Muscle of arm (tissue), 14 donors: ENCODE results near the gene MLYCD. TPM values are rescaled to one million over a fixed set of nuclear protein-coding genes. Genes with fewer than 3 reads are reported as not detected.
A peak's percentile ranks its signal among the peaks of the same experiment; 100 is the strongest.

Source experiments
- DNase-seq: peaks from one replicate; pipeline ENCODE4 v3.0.0-alpha.2; 2013
- long read RNA-seq, 11 donors: transcript quantifications; one replicate each; lab custom pipeline, GENCODE V29; 2026
- polyA plus RNA-seq, 12 donors: library from polyadenylated mRNA; unstranded; fragments of 120-200 nt; gene quantifications; one replicate each; pipeline ENCODE4 v1.2.1, GENCODE V29; 2013; ENCODE audit not compliant: insufficient read length in 12 of 12

Gene MLYCD
- 1 to 10 TPM in 11 of 12 donors, not detected in 1; 2.7 to 8.5 (median 3.7) TPM for polyA plus RNA-seq
- long read RNA-seq, donor 1, full-length matches to known transcripts, result 10 of 10 reads
- long read RNA-seq, donor 1, partial matches to known transcripts, result 0 of 10 reads
- long read RNA-seq, donor 1, other reads (novel, unspliced or antisense), result 0 of 10 reads
- long read RNA-seq, donor 2, full-length matches to known transcripts, result 12 of 12 reads
- long read RNA-seq, donor 2, partial matches to known transcripts, result 0 of 12 reads
- long read RNA-seq, donor 2, other reads (novel, unspliced or antisense), result 0 of 12 reads
- long read RNA-seq, donor 3, full-length matches to known transcripts, result 1 of 1 reads
- long read RNA-seq, donor 3, partial matches to known transcripts, result 0 of 1 reads
- long read RNA-seq, donor 3, other reads (novel, unspliced or antisense), result 0 of 1 reads
- long read RNA-seq, donor 4, full-length matches to known transcripts, result 3 of 3 reads
- long read RNA-seq, donor 4, partial matches to known transcripts, result 0 of 3 reads
- long read RNA-seq, donor 4, other reads (novel, unspliced or antisense), result 0 of 3 reads
- long read RNA-seq, donor 5, full-length matches to known transcripts, result 14 of 14 reads
- long read RNA-seq, donor 5, partial matches to known transcripts, result 0 of 14 reads
- long read RNA-seq, donor 5, other reads (novel, unspliced or antisense), result 0 of 14 reads
- long read RNA-seq, donor 6, full-length matches to known transcripts, result 10 of 10 reads
- long read RNA-seq, donor 6, partial matches to known transcripts, result 0 of 10 reads
- long read RNA-seq, donor 6, other reads (novel, unspliced or antisense), result 0 of 10 reads
- long read RNA-seq, donor 7, full-length matches to known transcripts, result 5 of 5 reads
- long read RNA-seq, donor 7, partial matches to known transcripts, result 0 of 5 reads
- long read RNA-seq, donor 7, other reads (novel, unspliced or antisense), result 0 of 5 reads
- long read RNA-seq, donor 8, full-length matches to known transcripts, result 5 of 5 reads
- long read RNA-seq, donor 8, partial matches to known transcripts, result 0 of 5 reads
- long read RNA-seq, donor 8, other reads (novel, unspliced or antisense), result 0 of 5 reads
- long read RNA-seq, donor 9, full-length matches to known transcripts, result 5 of 5 reads
- long read RNA-seq, donor 9, partial matches to known transcripts, result 0 of 5 reads
- long read RNA-seq, donor 9, other reads (novel, unspliced or antisense), result 0 of 5 reads
- long read RNA-seq, donor 10, full-length matches to known transcripts, result 6 of 6 reads
- long read RNA-seq, donor 10, partial matches to known transcripts, result 0 of 6 reads
- long read RNA-seq, donor 10, other reads (novel, unspliced or antisense), result 0 of 6 reads
- long read RNA-seq, donor 11, full-length matches to known transcripts, result 9 of 9 reads
- long read RNA-seq, donor 11, partial matches to known transcripts, result 0 of 9 reads
- long read RNA-seq, donor 11, other reads (novel, unspliced or antisense), result 0 of 9 reads

DNA sequence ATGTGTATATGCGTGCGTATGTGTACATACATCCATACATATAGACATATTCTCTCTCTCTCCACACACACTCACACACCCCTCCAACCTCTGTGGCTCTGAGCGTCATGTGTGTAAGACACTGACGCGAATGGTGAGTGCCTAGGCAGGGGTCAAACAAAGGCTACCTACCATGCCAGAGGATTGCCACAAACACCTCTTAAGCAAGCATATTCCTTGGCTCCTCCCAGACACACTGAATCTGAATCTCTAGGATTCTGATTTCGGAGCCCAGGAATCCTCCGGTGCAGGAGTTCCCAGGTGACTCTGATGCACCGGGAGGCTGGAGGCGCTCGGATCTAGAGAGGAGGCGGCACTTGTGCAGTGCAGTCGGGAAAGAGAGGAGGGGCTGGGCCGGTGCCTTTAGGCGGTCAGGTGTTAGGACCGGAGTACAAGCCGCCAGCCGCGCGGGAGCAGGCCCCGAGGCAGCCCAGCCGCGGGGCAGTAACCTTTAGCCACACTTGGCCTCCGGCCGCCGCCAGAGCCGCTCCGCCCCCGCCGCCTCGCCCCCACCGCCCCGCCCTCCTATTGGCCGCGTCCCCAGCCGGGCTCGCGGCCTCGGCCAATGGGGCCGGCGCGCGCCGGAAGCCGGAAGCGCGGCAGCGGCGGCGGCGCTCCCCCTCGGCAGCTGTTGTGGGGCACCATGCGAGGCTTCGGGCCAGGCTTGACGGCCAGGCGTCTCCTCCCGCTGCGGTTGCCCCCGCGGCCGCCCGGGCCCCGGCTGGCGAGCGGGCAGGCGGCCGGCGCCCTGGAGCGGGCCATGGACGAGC lies at the start of gene MLYCD:
Gene MLYCD (plus strand): TSS at position 653 of the 809 bp plus-strand sequence. CDS start 30 bp downstream, at position 683.
- DNase-seq, result peak; percentile 76

DNA sequence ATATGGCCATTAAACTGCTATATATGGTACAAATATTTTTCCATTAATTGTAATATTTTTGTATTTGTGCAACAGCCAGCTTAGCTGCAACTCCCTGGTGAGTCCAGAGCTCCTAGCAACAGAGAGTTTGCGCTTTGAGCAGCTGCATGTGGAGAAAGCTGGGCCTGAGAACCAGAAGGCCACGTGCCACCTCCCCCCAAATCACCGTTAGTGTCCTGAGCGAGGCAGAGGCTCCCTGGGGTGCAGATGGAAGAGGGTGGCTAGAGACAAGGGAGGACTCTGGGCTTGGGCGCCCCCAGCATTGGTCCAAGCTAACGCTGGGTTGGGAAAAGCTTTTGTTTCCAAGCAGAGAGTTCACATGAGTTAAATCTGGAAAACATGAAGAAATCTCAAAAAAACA lies 49.5 kb upstream of the MLYCD start:
- DNase-seq, result peak; percentile 73

DNA sequence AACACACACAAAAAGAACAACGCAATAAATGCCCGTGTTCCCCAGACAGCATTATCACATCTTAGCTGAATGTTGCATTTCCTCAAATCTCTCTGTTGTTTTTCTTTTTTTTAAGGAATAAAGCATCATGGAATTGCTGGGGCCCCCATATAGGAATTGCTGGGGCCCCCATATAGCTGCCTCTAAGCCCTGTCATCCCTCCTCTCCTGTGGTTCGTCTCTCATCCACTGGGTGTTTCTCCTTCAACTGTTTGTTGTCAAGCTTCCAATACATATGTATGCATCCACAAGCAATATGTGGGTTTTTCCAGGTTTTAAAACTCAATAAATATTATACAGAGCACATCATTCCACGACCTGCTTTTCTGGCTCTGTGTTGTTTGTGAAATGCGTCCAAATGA lies 48.0 kb upstream of the MLYCD start:
- no peak for DNase-seq

DNA sequence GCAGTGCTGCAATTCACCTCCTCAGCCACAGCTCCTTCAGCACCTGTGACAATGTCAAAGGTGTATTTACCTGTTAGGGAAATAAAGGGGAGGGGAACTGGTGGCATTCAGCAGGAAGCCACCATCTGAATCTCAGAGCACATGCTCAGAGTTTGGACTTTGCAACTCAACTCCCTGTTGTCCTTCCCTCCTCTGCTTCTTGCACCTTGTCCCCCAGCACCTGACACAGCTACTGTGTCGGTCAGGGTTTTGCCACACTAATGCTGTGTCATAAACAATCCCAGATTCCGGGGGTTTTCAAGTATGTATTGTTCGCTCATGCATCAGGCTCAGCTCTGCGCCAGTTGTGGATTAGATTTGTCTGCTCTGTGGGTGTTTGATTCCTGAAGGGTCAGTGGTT lies 47.4 kb upstream of the MLYCD start:
- DNase-seq, result no peak

DNA sequence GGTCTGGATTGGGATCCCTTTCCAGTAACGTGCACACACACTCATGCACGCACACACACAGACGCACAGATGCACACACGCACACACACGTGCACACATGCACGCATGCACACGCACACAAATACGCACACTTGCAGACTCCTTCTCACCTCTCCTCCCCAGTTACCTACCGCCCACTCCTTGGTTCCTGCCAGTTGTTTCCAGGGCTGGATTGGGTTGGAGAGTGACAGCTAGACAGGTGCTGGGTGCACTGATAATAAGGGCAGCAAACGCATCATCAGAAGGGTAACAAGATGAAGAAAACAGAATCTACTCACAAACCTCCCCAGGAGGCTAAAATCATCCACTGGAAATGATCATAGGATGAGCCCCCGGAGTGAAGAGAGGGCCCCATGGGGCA lies 46.1 kb upstream of the MLYCD start:
- DNase-seq, result no peak

DNA sequence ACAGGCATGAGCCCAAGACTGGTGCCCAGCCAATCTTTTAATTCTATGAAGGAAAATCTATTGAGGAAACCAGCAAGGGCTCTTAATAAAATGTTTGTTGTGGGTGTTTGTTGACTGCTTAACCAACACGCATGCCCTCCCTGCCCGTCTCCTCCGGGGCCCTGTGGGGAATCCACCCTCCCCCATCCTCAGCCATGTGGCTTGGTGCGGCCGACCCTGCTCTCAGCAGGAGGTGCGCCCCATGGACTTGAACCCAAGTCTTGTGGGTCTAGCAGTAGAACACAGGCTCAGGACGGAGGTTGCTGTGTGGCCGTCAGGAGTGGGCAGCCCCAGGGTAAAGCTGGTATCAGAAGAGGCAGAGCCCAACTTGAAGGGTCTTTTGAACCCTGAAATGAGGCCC lies 45.1 kb upstream of the MLYCD start:
- DNase-seq, result no peak

DNA sequence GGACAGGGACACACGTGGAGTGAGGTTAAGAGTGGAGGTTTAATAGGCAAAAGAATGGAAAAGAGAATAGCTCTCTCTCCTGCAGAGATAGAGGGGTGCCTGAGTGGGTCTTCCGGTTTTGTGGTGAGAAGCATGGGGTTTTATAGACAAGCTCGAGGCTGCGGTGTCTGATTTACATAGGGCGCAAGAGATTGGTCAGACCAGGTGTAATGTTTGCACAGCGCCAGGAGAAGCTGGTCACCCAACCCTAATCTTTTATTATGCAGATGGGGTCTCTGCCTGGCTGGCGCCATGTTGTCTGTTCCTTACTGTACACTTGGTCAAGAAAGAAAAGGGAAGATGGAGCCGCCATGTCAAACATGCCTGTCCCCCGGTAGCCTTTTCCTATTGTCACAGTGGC lies 44.5 kb upstream of the MLYCD start:
- no peak for DNase-seq

DNA sequence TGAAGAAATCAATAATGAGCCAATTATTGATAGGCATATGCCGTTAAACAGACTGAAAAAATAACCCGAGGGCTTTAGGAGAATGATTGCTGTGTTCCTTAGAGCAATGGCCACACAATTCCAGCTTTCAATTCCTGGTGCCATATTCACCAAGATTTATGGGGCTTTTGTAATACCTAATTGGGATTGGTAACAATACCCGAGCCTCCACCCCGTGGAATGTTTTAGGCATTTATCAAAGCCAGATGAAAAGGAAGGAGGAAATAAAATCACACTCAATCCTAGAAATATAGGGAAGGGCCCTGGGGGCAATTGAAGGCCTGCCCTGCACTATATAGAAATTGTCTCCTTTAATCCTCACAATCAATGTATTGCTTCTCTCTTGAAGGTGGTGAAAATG lies 42.1 kb upstream of the MLYCD start:
- no peak for DNase-seq

DNA sequence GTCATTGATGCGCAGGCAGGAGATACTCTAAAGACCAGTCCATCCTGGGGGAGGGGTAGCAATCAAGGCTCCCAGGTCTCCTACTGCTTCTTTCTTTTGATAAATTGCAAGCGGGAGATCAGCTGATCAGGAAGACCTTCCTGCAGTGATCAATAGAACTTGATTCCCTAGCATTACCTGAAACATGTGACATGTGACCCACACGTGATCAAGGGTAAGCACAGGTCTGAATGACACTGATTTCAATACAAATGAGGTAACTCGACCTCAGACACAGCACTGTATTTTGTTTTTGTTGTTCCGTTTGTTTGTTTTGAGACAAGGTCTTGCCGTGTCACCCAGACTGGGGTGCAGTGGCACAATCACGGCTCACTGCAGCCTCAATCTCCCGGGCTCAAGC lies 39.6 kb upstream of the MLYCD start:
- no peak for DNase-seq

DNA sequence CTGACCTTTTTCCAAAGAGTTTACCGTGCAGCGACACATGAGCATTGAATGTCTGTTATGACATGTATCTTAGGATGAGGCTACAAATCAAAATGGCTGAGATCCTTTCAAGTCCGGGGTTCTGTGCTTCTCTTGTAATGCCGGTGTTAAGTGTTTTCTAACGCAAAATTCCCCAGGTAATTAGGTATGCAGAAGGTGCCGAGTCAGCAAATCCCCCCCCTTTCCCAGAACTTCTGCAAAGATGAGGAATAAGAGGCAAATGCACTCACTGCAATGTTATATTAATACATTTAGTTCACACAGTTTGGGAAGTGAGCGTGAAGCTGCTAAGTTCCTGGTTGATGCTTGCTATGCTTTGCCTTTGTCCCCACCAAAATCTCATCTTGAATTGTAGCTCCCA lies 36.3 kb upstream of the MLYCD start:
- DNase-seq, result no peak

DNA sequence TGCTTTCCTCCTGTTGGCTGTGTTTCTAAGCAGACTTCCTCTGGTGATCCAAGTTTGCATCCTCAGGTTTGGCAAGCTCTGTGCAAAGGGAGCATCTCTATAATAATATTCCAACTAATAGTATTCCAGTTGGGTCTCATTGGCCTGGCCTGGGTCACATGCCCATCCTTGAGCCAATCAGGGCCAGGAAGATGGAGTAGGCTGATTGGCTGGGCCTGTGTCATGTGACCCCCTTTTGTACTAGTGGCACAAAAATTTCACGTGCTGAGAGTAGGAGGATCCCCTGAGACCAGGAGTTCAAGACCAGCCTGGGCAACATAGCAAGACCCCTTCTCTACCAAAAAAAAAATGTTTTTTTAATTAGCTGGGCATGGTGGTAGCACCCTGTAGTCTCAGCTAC lies 35.2 kb upstream of the MLYCD start:
- DNase-seq, result no peak

DNA sequence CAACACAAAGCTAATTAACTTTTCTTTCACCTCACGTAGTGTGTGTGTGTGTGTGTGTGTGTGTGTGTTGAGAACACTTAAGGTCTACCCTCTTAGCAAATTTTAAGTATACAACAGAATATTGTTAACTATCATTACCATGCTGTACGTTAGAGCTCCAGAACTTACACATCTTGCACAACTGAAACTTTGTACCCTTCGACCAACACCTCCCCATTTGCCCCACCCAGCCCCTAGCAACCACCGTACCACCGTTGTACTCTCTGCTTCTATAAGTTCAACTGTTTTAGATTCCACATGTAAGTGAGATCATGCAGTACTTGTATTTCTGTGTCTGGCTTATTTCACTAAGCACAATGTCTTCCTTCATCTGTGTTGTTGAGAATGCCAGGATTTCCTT lies 28.1 kb upstream of the MLYCD start:
- no peak for DNase-seq

DNA sequence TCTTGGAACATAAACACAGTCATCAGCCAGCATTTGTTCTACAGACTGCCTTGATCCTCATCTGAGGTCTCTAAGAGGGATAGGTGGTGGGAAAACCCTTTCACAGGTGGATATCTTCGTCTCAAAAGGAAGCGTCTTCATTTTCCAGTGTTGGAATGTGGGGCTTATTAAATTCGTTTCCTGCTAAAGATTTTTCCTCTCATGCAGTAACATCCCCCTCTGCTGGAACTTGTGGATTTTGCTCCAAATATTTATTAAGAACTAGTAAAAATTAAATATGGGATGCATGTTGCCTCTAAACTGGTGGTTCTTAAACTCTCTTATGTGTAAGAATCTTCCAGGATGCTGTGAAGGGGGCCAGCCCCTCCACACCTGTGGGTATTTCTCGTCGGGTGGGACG lies 20.1 kb upstream of the MLYCD start:
- DNase-seq, result peak; percentile 46

DNA sequence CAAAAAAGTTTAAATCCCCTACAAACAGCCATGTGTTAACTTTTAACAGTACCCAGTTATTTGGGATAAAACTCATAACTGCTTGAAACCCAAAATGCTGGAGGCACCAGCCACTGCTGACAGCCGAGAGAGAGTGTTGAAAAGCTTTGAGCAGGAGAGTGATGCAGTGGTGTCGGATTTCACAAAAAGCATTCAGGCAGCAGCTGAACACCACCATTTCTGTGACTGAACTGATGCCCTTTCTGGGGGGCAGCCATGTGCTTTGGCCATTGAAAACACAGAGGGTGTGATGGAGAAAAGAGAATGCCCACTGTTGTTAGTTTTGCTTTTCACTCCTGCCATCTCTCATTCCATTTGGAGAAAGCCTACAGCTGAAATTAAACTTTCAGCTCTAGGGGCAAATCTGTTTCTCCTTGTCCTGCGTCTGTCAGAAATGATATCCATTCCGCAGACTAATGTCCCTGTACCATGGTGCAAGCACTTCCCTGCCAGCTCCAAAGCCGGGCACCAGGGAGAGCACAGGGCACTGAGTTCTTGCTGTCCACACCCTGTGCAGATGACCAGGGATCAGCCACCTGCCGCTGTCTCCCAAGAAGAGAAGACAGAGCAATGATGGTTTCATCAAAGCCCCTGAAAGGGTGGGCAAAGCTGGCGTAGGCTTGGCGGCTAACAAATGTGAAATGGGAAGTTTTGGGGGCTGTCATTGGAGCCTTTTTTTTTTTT lies 16.6 kb upstream of the MLYCD start:
- no peak for DNase-seq

DNA sequence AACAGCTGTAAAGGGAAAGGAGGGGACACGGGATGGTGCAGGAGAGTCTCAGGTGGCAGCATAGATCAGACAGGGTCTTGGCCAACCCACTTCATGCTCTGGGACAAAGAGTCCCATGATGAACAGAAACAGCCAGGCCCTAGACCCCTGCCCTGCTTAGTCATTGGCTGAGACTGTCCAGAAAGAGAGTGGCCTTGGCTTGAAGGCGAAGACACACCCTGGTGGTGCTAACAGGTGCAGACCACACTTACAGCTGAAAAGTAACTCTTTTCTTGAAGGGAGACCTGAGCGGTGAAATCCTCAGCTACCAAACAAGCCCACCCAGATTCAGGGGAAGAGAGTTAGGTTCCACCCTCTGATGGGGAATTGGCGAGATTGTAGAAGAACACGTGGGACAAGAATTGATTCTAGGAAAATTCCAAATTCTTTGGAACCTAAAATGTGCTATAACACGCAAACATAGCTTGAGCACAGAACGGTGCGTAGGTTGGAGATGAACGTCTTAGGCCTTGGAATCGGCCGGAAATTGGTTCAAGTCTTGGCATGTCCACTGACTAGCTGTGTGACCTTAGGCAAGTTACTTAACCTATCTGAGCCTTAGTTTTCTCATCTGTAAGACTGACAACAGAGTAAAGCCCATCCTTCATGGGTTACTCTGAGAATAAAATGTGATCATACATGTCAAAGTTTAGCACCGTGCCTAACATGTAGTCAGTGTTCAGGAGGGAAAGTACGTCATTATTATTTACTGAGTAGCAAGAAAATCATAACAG lies 12.5 kb upstream of the MLYCD start:
- DNase-seq, result no peak

DNA sequence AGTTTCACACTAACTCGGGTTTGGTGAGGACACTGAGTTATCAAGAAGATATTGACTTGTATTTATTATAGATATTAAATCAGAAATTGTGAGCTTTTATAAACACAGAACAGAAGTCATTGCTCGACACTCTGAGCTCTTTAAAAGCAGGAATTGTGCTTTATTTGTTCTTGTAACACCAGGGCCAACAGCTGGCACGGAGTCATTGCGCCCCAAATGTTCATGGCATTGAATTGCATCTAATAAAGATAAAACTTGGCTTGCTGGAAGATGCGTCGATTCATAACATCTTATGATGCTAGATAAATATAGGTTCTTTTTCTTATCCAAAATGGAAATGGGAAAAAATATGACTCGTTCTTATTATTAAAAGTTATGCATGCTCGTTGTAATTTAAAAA lies 11.8 kb upstream of the MLYCD start:
- DNase-seq, result no peak

DNA sequence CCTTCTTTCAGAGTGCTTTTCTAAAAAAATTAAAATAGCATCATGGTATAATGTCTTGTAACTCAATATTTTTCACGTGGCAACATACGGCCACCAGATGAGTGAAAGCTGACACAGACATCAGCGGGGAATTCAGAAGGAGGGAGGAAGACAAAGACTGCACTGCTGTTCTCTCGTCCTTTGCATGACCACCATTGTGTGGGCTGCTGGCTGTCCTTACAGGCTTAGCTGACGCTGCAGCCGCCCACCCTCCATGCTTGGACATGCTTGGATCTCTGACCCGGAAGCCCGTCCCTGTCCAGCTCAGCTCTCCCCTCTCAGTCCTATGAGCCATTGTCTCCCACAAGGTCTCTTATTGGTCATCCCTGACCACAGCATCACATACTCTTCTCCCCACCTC lies 11.4 kb upstream of the MLYCD start:
- no peak for DNase-seq

DNA sequence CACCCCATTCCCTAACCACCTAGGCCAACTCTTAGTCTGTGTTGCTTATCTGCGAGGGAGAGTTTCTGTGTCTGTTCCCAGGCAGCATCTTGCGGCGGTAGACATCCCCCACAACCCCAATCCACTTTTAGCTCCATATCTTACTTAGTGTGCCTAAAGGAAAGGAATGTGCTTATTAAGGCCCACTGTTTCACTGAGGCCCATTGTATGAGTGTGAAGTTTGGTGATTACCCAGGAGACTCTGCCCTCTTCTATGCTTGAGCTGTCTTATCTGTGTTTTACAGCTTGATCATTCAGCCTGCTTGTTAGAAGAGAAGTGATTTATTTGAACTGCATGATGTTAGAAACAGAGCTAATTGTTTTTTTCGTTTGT lies 10.3 kb upstream of the MLYCD start:
- DNase-seq, result no peak

DNA sequence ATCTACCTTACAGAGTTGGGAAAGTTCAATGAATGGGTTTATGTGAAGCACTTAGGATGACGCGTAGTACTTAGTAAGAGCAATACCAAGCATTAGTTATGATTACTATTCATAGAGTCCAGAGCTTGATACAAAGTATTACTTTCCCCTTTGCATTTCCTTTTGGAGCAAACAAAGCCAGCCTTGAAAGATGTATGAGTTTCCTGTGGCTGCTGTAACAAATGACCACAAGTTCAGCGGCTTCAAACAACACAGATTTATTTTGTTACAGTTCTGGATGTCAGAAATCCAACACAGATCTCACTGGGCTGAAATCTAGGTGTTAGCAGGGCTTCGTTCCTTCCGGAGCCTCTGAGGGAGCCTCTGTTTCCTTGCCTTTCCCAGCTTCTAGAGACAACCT lies 8.6 kb upstream of the MLYCD start:
- no peak for DNase-seq
